GM12864 (cell line): ENCODE data around the gene DBI.

ENCODE experiments used
- DNase-seq: peaks from one replicate; pipeline ENCODE4 v3.0.0-alpha.2; 2011; ENCODE audit warnings: low read depth
- H3K4me3 ChIP-seq: 2 replicates; pipeline ENCODE4 v1.5.1; 2011; ENCODE audit warnings: mild to moderate bottlenecking, low read depth, low read length, control low read depth
- CTCF ChIP-seq: IDR thresholded peaks from 2 replicates; pipeline ENCODE4 v1.5.1; 2011; ENCODE audit warnings: low read depth, mild to moderate bottlenecking, moderate library complexity, low read length, control low read depth, inconsistent platforms; ENCODE audit errors: missing control alignments

DBI gene

GRCh38 chr2:119409506-119409905 lies 42.7 kb downstream of the DBI start:
- H3K4me3 ChIP-seq, result no peak overlapping the region
- no peak for TF ChIP-seq CTCF
- DNase-seq, result no peak

- H3K4me3 ChIP-seq, result no peak overlapping the region
- DNase-seq, result no peak
- TF ChIP-seq CTCF, result no peak
These were observed 48.1 kb downstream of the DBI start for GRCh38 chr2:119414894-119415293.

GRCh38 chr2:119415630-119416029 lies 48.9 kb downstream of the DBI start:
- no peak for TF ChIP-seq CTCF
- H3K4me3 ChIP-seq, result no peak overlapping the region
- DNase-seq, result no peak

- no peak for TF ChIP-seq CTCF
- no peak overlapping the region for H3K4me3 ChIP-seq
- DNase-seq, result no peak
These were observed 49.6 kb downstream of the DBI start for GRCh38 chr2:119416299-119416923.

GRCh38 chr2:119417908-119418307 lies 51.1 kb downstream of the DBI start:
- no peak overlapping the region for H3K4me3 ChIP-seq
- DNase-seq, result no peak
- no peak for TF ChIP-seq CTCF

GRCh38 chr2:119419065-119419464 lies 52.3 kb downstream of the DBI start:
- DNase-seq, result no peak
- no peak for TF ChIP-seq CTCF
- H3K4me3 ChIP-seq, result no peak overlapping the region

- no peak for DNase-seq
- H3K4me3 ChIP-seq, result no peak overlapping the region
- no peak for TF ChIP-seq CTCF
These were observed 53.2 kb downstream of the DBI start for GRCh38 chr2:119419803-119420508.
